WERI-Rb-1 (cell line): ENCODE measurements around the gene OR4F3.
"Not testable (repeated sequence)": the region's sequence is repeated elsewhere in the genome, so short reads cannot be mapped to it uniquely, and the experiment has no call there.

Source experiments
- DNase-seq: peaks from one replicate; pipeline ENCODE4 v3.0.0-alpha.2; 2020
- H3K27ac ChIP-seq: fragments of 250-450 bp; sonication (Bioruptor Pico); 2 replicates; pipeline ENCODE4 v1.5.1; 2020; ENCODE audit warnings: mild to moderate bottlenecking, moderate library complexity
- H3K27me3 ChIP-seq: fragments of 250-450 bp; sonication (Bioruptor Pico); 2 replicates; pipeline ENCODE4 v1.5.1; 2021; ENCODE audit warnings: mild to moderate bottlenecking, low read depth, moderate library complexity; ENCODE audit not compliant: insufficient read depth, severe bottlenecking
- H3K36me3 ChIP-seq: fragments of 250-450 bp; sonication (Bioruptor Pico); 2 replicates; pipeline ENCODE4 v1.5.1; 2020; ENCODE audit warnings: mild to moderate bottlenecking, moderate library complexity
- H3K4me3 ChIP-seq: 2 replicates; pipeline ENCODE4 v1.5.1; 2011; ENCODE audit warnings: low read depth, mild to moderate bottlenecking, control low read depth, low read length
- H3K9me3 ChIP-seq: fragments of 250-450 bp; sonication (Bioruptor Pico); 2 replicates; pipeline ENCODE4 v1.5.1; 2021; ENCODE audit warnings: mild to moderate bottlenecking, moderate library complexity; ENCODE audit not compliant: severe bottlenecking

The OR4F3 gene

GRCh38 chr5:181366968-181367367 is at the start of gene OR4F3:
TSS of gene OR4F3 (plus strand) at chr5:181367268.
- H3K9me3 ChIP-seq, H3K27me3 ChIP-seq, H3K4me3 ChIP-seq, DNase-seq, H3K27ac ChIP-seq, H3K36me3 ChIP-seq: not testable (repeated sequence)
